GM21723 (cell line): ENCODE results near the gene SPINT1.
"Not testable (repeated sequence)": the region's sequence is repeated elsewhere in the genome, so short reads cannot be mapped to it uniquely, and the experiment has no call there.

Source experiments
- ATAC-seq: cut with Tn5 transposase; IDR thresholded peaks from one replicate; pipeline ENCODE4 v1.9.1; 2021; ENCODE audit warnings: mild to moderate bottlenecking, moderate library complexity; ENCODE audit not compliant: unreplicated experiment

SPINT1 gene

DNA sequence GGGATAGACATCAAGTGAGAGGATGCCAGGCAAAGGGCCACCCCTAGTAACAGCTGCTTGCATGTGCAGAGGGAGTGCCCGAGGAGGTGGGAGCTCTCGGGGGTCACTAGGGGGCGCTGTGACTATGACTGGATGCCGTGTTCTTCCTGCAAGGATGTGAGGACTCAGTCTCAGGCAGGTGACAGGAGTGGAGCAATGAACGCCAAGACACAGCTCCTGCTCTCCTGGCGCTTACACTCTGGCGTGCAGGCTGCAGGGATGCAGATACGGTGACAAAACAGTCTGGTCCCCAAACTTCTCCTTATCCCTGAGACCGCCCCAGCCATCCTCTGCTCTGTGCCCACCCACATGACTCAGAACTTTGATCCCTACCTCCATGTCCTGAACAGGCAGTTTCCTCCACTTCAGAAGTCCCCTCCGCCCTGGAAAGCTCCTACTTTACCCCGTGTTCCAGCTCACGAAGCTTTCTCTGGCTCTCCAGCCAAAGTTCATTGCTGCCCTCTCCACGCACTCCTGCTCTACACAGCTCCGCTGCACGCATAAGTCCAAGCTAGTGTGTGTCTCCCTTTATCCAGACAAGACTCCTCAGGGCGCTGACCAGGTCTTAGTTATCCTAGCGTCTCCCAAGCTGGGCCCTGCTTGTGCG lies 15.5 kb downstream of the SPINT1 start:
- ATAC-seq = peak; percentile 72

- not testable (repeated sequence) for ATAC-seq
Observed at GRCh38 chr15:40861147-40861546, 17.3 kb downstream of the SPINT1 start.

GRCh38 chr15:40863660-40864270 lies 19.9 kb downstream of the SPINT1 start:
- ATAC-seq = no peak

DNA sequence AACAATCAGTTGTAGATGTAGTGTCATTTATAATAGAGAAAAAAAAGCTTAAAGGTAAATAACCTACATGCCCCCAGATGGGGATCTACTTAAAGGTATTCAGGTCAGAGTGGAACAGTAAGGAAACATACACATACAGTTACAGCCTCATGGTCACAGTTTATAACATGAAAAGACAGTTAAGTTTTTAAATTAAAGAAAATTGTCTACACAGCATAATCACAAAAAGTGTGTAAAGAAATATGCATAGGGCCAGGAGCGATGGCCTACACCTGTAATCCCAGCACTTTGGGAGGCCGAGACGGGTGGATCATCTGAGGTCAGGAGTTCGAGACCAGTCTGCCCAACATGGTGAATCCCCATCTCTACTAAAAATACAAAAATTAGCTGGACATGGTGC lies 23.4 kb downstream of the SPINT1 start:
- no peak for ATAC-seq

GRCh38 chr15:40869686-40870085 lies 25.8 kb downstream of the SPINT1 start:
- no peak for ATAC-seq

GRCh38 chr15:40870716-40871115 lies 26.9 kb downstream of the SPINT1 start:
- no peak for ATAC-seq

DNA sequence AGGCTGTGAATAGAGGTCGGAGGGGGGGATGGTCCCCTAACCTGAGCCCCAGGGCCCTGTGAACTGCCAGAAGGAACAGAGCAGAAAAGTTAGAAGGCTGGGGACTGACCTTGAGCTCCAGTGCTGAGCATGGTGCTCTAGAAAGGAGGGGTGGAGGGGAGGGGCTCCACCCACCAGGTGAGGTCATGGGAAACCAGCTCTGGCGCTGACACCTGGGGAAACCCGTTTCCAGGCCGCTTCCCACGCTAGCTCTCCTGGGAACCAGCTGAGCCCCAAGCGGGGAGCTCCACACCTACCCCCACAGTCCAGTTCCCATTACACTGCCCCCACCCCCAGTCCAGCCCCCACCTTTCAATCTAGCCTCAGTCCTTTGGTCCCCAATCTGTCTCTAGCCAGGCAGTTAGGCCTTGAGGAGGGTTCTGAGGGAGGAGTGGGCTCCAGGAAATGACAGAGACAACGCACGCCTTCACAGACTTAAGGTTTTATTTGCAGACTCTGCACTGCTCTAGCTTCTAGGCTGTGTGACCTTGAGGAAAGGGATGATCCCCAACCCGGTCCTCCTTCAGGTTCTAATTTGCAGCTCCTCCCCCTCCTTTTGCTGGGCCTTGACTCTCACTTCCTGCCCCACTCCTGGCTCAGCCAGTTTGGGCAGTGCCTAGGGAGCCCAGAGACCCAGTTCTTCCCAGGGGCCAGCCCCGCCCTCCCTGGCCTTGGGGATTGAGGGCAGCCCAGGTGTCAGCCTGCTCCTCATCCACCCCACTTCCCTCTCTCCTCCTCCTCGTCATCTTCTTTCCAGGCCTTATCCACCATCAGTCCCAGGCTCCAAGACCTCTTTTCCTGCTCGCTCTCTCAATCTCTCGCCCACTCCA lies 28.1 kb downstream of the SPINT1 start:
- no peak for ATAC-seq

DNA sequence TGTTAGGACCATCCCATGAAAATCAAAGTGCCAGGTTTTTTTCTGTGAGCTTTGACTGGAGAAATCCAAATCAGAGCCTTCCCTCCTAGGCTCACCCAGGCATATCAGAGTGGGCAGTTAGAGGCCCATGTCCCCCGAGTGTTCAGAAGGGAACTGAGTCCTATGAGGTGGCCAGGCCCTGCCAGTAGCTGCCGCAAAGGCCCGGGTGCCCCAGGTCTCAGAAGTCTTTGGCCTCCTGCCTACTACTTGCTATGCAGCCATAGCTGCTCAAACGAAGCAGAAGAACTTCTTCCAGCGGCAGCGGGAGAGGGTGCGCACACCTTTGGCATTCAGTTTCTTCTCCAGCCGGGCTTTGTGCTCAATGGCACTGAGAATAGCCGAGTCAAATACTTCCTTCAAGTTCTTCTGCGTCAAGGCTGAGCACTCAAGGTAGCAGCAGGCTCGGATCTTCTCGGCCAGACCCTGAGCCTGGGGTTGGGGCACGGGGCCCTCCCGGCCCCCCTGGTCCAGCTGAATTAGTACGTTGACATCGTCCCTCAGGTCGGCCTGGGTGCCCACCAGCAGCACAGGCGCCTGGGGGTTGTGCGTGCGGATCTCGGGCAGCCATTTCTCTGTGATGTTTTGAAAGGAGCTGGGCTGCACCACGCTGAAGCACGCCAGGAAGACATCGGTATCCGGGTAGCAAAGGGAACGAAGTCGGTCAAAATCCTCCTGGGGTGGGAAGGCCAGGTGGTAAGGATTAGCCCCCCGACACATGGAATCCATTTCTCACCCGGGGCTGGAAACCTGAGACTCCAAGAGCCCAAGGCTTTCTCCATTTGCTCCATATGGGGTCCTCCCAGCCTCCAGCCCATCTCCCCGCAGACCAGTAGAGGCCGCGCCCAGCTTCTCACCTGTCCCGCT lies 29.2 kb downstream of the SPINT1 start:
- no peak for ATAC-seq

- ATAC-seq = peak; percentile 55
Observed at GRCh38 chr15:40873694-40874561, 30.1 kb downstream of the SPINT1 start, which contains the start of gene RHOV. Gene RHOV (minus strand): TSS chr15:40874234. CDS start chr15:40874139, 95 bp downstream.

DNA sequence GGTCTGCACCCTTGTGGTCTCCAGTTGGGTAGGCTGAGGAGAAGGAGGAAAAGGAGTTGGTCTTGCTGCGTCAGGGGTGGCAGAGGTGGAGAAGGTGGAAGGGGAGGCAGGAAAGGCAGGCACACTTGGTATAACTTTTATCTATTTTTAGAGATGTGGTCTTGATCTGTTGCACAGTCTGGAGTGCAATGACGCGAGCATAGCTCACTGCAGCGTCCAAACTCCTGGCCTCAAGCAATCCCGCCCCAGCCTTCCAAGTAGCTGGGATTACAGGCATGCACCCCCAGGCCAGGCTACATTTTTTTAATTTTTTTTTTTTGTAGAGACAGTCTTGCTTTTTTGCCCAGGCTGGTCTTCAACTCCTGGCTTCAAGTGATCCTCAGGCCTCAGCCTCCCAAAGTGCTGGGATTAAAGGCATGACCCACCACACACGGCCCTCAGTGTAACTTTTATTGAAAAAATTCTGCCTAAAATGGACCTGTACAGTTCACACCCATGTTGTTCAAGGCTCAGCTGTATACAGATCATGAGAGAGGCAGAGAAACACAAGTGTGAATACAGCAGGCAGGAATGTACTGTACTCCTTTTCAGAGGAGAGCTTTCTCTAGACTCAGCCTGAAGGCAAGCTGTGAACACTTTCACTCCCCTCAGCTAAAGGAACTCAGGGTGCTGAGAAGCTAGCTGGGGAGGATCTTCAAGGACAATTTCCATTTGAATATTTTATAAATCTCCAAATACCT lies 32.3 kb downstream of the SPINT1 start:
- no peak for ATAC-seq

DNA sequence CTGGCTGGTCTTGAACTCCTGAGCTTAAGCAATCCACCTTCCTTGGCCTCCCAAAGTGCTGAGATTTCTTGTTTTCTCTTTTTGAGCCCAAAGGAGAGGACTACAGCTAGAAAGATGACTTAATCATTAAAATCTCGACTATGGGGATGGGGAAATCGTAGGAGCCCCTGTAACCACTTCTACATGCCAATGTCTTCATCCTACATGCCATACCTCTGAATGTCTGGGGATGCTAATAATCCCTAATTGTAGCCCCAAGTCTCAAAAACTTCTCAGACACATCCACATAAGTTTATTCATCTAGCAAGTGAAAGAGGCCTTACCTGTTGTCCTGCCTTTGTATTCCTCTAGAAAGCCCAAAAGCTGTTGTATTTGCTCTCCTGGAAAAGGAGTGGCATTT lies 33.8 kb downstream of the SPINT1 start:
- no peak for ATAC-seq

GRCh38 chr15:40878785-40879184 lies 34.9 kb downstream of the SPINT1 start:
- ATAC-seq = peak; percentile 60

GRCh38 chr15:40879609-40880008 lies 35.8 kb downstream of the SPINT1 start:
- ATAC-seq = no peak

- ATAC-seq = no peak
Observed at GRCh38 chr15:40881351-40881750, 37.5 kb downstream of the SPINT1 start.

DNA sequence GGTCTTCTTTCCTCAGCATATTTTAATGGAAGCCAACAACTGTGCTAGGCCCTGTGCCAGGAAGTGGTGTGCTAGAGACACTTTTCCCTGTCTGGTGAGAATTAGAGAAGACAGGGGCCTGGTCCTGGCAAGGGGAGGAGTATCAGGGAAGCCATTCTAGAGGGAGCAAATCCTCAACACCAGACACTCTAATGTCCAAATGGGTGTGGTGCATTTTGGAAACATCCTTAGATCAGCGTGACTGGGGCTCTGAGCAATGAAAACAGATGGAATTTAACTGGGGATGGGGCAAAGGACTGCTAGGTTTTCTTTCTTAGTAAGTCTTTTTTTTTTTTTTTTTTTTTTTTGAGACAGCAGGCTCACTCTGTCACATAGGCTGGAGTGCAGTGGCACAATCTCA lies 42.7 kb downstream of the SPINT1 start:
- ATAC-seq = no peak

DNA sequence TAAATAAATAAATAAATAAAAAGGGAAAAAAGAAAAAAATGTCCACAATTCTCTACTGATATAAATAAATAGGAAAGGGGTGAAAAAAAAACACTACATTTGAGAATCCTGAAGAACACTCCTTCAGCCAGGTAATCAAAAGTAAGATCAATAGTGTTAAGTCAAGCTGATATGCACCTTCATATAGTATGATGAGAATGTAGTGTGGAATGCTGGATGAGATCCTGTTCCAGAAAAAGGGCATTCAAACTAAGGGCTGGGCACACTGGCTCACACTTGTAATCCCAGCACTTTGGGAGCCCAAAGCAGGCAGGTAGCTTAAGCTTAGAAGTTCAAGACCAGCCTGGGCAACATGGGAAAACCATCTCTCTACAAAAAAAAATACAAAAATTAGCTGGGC lies 45.3 kb downstream of the SPINT1 start:
- no peak for ATAC-seq

DNA sequence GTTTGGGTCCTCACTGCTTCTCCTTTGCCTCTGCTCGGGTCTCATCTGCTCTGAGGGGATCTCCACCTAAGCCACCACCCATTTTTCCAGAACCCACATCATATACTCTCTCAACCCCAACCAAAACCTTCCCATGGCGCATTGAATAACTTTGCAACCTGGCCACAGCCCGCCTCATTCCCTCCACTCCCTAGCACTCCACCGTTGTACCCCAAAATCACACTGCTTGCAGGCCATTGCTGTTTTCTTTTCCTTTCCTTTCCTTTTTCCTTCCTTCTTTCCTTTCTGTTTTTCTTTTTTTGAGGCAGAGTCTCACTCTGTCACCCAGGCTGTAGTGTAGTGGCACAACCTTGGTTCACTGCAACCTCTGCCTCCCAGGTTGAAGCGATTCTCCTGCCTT lies 47.3 kb downstream of the SPINT1 start:
- ATAC-seq = no peak

GRCh38 chr15:40891810-40892446 lies 48.1 kb downstream of the SPINT1 start:
- no peak for ATAC-seq
